Stimulated activated CD8-positive, alpha-beta memory T cell treated with anti-CD3 and anti-CD28 coated beads, Interleukin-7, amount 100 ng/mL, for 1 hour (primary cell): Measurements from ENCODE around the gene ATG4B.
"Not testable (repeated sequence)": the region's sequence is repeated elsewhere in the genome, so short reads cannot be mapped to it uniquely, and the experiment has no call there.

ENCODE experiments used
- DNase-seq, 2 donors: peaks; one replicate each; pipeline ENCODE4 v3.0.0-alpha.2; 2020; ENCODE audit warnings: low read depth in 2 of 2

The ATG4B gene

GRCh38 chr2:241640165-241640795 lies 2.8 kb downstream of the ATG4B start:
- no peak for DNase-seq

DNA sequence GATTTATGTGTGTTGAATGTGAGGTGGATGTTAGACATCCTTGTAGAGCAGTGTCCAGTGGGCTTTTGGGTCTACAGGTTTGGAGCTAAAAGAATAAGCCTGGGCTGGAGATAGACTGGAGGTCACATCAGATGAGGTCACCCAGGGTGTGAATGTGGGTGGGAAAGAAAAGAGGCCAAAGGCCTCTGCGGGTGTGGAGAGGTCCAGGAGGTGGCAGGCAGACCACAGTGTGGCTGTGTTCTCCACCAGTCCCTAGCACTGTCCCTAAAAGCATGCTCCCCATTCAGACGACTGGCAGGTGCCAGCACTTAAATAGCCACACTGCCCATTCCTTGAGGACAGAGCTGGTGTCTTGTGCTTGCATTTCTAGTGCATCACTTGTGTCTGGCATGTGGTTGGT lies 4.1 kb downstream of the ATG4B start:
- no peak for DNase-seq

GRCh38 chr2:241645056-241645914 lies 7.8 kb downstream of the ATG4B start:
- DNase-seq, result no peak

DNA sequence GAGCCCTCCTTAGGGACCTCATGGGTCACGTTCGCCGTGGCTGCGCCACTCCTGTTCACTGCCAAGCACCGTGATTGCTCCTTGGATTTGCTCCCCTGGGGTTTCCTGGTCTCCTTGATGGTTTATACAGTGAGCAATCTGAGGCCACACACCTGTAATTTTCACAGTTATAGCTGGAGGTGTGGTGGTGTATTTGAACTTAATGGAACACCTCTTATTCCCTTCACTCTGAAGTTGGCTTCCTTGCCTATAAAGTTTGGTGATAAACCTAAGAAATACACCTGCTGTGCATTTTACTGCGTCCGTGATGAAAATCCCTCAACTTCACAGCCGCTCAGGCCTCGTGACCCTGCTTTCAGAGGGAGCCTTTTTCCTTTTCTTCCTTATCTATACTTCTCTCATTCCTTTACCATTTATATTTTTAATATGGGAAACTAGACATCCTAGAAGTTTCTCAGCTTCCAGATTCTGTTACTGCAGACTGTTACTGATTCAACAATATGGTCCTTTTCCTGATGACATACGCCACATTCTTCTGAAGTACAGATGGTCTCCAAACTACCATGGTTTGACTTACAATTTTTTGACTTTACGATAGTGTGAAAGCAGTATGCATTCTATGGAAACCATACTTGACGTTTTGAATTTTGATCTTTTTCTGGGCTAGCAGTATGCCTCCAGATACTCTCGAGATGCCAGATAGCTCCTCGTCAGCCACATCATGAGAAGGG lies 8.6 kb downstream of the ATG4B start:
- no peak for DNase-seq

DNA sequence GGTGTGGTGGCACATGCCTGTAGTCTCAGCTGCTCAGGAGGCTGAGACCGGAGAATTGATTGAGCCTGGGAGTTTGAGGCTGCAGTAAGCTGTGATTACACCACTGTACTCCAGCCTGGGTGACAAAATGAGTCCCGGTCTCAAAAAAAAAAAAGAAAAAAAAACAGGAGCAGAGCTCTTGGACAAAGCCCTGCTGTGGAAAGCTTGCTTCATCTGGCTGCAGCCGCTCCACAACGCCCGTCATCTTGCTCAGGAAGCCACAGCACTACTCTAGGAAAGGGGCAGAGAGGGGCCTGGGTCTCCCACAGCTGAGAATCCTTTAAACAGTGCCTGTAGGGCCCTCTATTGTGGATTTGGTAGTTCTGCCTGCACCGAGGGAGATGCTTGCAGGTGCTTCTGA lies 11.0 kb downstream of the ATG4B start:
- DNase-seq, result no peak

DNA sequence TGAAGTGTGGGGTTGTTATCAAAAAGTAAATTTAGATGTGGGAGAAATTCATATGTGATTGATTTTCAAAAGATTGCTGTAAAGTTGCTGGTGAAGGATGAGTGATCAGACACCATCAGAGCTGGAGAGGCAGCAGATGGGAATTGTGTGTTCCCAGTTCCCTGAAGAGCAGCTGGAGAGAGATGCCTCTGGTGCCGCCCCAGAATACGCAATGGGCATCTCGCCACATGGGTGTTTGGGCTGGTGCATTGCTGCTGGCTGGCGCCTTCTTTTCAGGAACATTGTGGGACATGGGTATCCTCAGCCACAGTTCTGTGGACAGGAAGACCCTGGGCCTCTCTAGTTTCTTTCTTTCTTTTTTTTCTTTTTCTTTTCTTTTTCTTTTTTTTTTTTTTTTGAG lies 11.9 kb downstream of the ATG4B start:
- no peak for DNase-seq

DNA sequence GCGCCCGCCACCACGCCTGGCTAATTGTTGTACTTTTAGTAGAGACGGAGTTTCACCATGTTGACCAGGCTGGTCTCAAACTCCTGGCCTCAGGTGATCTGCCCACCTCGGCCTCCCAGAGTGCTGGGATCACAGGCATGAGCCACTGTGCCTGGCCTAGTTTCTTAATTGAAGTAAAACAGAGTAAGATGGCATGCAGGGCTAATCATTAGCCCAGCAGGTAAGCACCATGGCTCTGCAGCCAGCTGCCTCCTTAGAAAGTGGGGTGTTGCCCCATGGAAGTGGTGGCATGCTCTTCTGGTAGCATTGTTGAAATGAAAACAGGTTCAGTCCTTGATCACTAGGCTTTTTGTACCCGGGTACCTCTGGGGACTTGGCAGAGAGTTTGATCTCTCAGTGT lies 12.4 kb downstream of the ATG4B start:
- DNase-seq, result no peak

GRCh38 chr2:241652142-241652541 lies 14.6 kb downstream of the ATG4B start:
- DNase-seq, result no peak

GRCh38 chr2:241652722-241653121 lies 15.2 kb downstream of the ATG4B start:
- no peak for DNase-seq

GRCh38 chr2:241653210-241653750 lies 15.8 kb downstream of the ATG4B start:
- no peak for DNase-seq

GRCh38 chr2:241654551-241654950 lies 17.1 kb downstream of the ATG4B start:
- no peak for DNase-seq

- DNase-seq, result no peak
Measured at GRCh38 chr2:241655516-241656189, 18.2 kb downstream of the ATG4B start.

DNA sequence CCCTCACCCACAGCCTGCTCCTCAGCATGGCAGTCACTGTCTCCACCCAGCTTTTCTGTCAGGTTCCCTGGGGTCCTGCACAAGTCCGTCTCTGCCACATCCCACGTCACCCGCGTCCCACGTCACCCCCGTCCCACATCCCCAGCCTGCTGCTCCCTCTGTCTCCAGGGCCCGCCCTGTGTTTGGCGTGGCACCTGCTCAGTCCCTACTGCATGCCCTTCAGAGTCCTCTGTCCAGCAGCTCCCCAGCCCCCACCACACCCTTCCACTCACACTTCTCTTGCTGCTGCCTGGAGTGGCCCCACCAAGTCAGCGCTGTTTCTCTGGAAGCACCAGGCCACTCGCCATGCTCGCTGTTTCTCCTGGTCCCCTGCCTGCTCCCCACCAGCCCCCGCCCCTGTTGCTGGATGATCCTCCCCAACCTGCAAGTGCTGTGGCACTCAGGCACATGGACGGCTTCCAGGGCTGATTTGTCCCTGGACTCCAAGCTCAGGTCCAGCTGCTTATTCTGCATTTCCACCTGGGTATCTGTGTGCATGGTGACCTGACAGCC lies 18.8 kb downstream of the ATG4B start:
- no peak for DNase-seq

DNA sequence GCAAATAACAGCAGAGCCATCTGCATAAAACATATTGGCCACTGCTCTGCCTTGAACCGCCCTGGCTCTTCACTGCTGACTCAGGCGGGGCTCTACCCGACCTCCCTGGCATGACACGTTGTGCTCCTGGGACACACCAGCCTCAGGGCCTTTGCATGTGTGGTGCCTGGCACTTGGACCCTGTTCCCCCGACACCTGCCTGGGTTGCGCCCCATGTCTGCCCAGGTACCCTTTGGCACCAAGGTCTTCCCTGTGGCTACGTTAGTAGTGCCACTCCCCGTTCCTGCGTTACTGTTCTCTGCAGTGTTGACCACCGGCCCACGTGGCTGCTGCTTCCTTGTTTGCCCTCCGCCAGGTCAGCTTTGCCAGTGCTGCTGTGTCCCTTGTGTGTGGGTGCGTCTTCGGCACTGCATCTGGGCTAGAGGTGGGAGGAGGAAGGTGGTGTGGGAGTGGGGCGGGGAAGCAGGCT lies 20.3 kb downstream of the ATG4B start:
- DNase-seq, result no peak

DNA sequence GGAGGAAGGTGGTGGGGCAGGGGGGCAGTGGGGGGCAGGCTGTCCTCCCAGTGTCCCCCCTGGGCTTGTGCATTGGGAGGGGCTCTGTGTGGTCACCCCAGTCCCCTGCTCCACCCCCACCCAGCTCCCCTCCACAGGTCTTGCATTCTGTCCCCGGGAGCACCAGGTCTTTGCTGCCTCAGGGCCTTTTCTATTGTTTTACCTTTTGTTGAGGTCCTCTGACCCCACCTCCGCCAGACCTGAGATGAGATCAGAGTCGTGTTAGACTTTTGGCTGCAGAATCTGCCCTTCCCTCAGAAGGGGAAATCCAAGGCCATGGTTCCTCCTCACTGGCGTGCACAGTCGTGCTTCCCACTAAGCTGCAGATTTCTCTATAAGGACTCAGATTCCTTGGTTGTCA lies 20.8 kb downstream of the ATG4B start:
- DNase-seq, result no peak

DNA sequence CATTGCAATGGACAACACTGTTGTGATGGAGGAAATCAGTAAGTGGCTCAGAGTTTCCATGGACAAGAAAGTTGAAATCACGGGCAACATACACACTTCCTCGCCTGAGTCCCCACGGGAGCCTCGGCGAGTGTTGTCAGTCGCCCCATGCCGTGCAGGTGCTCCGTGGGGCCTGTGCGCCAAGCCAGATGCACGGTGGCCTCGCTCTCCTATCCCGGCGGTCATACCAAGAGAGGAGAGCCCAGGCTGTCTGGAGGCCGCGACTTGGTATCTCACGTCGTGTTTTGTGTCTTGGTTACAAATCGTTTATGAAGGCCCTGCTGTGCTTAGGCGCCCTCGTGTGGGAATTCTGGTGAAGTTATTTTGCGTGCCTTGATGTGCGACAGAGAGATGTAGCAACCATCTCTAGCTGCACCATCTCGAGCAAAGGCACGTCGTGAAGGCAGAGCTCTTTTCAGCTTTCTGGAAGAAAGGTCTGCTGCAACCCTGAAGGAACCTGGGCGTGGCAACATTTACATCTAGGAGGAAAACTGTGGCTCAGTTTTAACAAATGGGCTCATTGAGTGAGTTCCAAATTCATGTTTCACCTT lies 21.8 kb downstream of the ATG4B start:
- no peak for DNase-seq

GRCh38 chr2:241660593-241661213 lies 23.2 kb downstream of the ATG4B start:
- DNase-seq, result no peak

DNA sequence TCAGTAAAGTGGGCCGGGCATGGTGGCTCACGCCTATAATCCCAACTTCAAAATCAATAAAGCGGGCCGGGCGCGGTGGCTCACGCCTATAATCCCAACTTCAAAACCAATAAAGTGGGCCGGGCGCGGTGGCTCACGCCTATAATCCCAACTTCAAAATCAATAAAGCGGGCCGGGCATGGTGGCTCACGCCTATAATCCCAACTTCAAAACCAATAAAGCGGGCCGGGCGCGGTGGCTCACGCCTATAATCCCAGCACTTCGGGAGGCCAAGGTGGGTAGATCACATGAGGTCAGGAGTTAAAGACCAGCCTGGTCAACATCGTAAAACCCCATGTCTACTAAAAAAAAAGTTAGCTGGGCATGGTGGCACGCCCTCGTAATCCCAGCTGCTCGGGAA lies 25.2 kb downstream of the ATG4B start:
- not testable (repeated sequence) for DNase-seq

DNA sequence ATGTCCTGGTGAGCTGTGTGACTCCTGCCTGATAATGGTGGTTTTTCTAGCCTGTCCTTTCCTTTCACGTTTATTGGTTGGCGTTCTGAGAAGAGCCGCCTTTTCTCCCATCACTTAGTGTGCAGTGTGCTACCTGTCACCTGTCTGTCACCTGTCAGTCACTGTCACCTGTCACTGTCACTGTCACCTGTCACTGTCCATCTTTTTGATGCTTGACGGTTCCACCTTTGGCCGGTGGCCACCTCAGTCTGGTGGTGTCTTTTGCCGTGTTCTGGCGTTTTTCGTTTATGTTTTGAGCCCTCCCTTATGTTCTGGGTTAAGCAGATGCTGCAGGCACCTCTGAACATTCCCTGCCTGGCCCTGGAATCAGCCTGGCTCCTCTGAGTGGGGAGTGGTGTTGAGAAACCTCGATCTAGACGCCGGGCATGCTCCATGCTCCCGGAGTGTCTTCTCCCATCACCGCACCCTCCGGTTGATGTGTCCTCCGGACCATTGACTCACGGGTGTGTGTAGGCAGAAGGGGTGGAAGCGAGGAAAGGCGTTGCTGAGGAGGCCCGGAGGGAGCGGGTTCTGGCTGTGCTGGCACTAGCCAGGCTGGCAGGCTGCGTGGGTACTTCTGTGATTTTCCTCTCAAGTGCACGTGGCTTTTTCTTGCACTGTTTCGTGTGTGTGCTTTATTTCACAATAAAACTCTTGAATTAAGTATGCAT lies 28.4 kb downstream of the ATG4B start:
- no peak for DNase-seq
